ENCODE measurements around the gene ZNF638. TPM values are rescaled to one million over a fixed set of nuclear protein-coding genes. Genes with fewer than 3 reads are reported as not detected.
"Not testable (repeated sequence)": the region's sequence is repeated elsewhere in the genome, so short reads cannot be mapped to it uniquely, and the experiment has no call there.

The ZNF638 gene
- total RNA-seq, 2 donors from 2014 or later: 104 to 135 TPM

- DNase-seq (ENCODE audit: low spot score) (no peak), ATAC-seq (no peak)
- no peaks in the 10 kb centered on the region for H3K27me3 Mint-ChIP-seq
- no peaks in the 10 kb centered on the region for H3K4me1 Mint-ChIP-seq (ENCODE audit: low read depth in 2 of 2)
- H3K27ac Mint-ChIP-seq: no peak overlapping the region
- H3K4me3 Mint-ChIP-seq: no peak overlapping the region
- no peaks in the 10 kb centered on the region for H3K9me3 Mint-ChIP-seq
- H3K36me3 Mint-ChIP-seq: peaks cover 16% of the 10 kb centered on the region
Measured at GRCh38 chr2:71393216-71393615, 61.6 kb downstream of the ZNF638 start.

GRCh38 chr2:71395471-71395870 is 63.9 kb downstream of the ZNF638 start:
- H3K36me3 Mint-ChIP-seq: peaks cover 16% of the 10 kb centered on the region
- H3K27me3 Mint-ChIP-seq: no peaks in the 10 kb centered on the region
- no peaks in the 10 kb centered on the region for H3K9me3 Mint-ChIP-seq
- H3K4me3 Mint-ChIP-seq: no peak overlapping the region
- H3K4me1 Mint-ChIP-seq (ENCODE audit: low read depth in 2 of 2): no peaks in the 10 kb centered on the region
- ATAC-seq (no peak), DNase-seq (ENCODE audit: low spot score) (no peak)
- H3K27ac Mint-ChIP-seq: no peak overlapping the region

- no peaks in the 10 kb centered on the region for H3K9me3 Mint-ChIP-seq
- peaks cover 28% of the 10 kb centered on the region for H3K36me3 Mint-ChIP-seq
- no peaks in the 10 kb centered on the region for H3K4me1 Mint-ChIP-seq (ENCODE audit: low read depth in 2 of 2)
- H3K27ac Mint-ChIP-seq: no peak overlapping the region
- ATAC-seq: no peak
- H3K27me3 Mint-ChIP-seq: no peaks in the 10 kb centered on the region
- no peak for DNase-seq (ENCODE audit: low spot score)
- H3K4me3 Mint-ChIP-seq: no peak overlapping the region
Measured at GRCh38 chr2:71402427-71402826, 70.8 kb downstream of the ZNF638 start.

- H3K9me3 Mint-ChIP-seq: no peaks in the 10 kb centered on the region
- H3K4me1 Mint-ChIP-seq (ENCODE audit: low read depth in 2 of 2): peaks cover 0 to 5% of the 10 kb centered on the region in 2 donors
- H3K27ac Mint-ChIP-seq: peak overlapping the region in 1 of 2 donors; percentile 41
- no peaks in the 10 kb centered on the region for H3K27me3 Mint-ChIP-seq
- H3K4me3 Mint-ChIP-seq: no peak overlapping the region
- DNase-seq (ENCODE audit: low spot score) (no peak), ATAC-seq (no peak)
- peaks cover 25% of the 10 kb centered on the region for H3K36me3 Mint-ChIP-seq
Measured at GRCh38 chr2:71409611-71410010, 78.0 kb downstream of the ZNF638 start.

GRCh38 chr2:71410696-71411095 is 79.1 kb downstream of the ZNF638 start:
- Mint-ChIP-seq H3K9me3 (no peaks in the 10 kb centered on the region), H3K36me3 (peaks cover 24% of the 10 kb centered on the region), H3K27me3 (no peaks in the 10 kb centered on the region), H3K4me3 (no peak overlapping the region), H3K4me1 (ENCODE audit: low read depth in 2 of 2) (peaks cover 0 to 5% of the 10 kb centered on the region in 2 donors), H3K27ac (peak overlapping the region; percentile 18 to 41)
- ATAC-seq (no peak), DNase-seq (ENCODE audit: low spot score) (no peak)

GRCh38 chr2:71416866-71417265 is 85.3 kb downstream of the ZNF638 start:
- H3K4me1 Mint-ChIP-seq (ENCODE audit: low read depth in 2 of 2): not testable (repeated sequence)
- H3K27ac Mint-ChIP-seq: peak overlapping the region; percentile 82

GRCh38 chr2:71417300-71418202 is 86.0 kb downstream of the ZNF638 start:
- peak overlapping the region; percentile 85 for H3K4me3 Mint-ChIP-seq
- H3K27me3 Mint-ChIP-seq: no peaks in the 10 kb centered on the region

More at GRCh38 chr2:71416866-71417265, 85.3 kb downstream of the ZNF638 start:
- ATAC-seq; H3K9me3 Mint-ChIP-seq; H3K27me3 Mint-ChIP-seq; DNase-seq (ENCODE audit: low spot score); H3K36me3 Mint-ChIP-seq: not testable (repeated sequence)
- peak overlapping the region; percentile 85 for H3K4me3 Mint-ChIP-seq

GRCh38 chr2:71419145-71419544 is 87.6 kb downstream of the ZNF638 start:
- Mint-ChIP-seq H3K4me3 (peak overlapping the region; percentile 44), H3K9me3 (no peaks in the 10 kb centered on the region), H3K36me3 (peaks cover 13% of the 10 kb centered on the region), H3K27ac (no peak overlapping the region), H3K4me1 (ENCODE audit: low read depth in 2 of 2) (peaks cover 6 to 8% of the 10 kb centered on the region in 2 donors), H3K27me3 (no peaks in the 10 kb centered on the region)
- DNase-seq (ENCODE audit: low spot score): no peak
- ATAC-seq: no peak

More at GRCh38 chr2:71417300-71418202, 86.0 kb downstream of the ZNF638 start:
- ATAC-seq: no peak
- H3K36me3 Mint-ChIP-seq: peaks cover 2% of the 10 kb centered on the region
- no peaks in the 10 kb centered on the region for H3K9me3 Mint-ChIP-seq
- peaks cover 6 to 8% of the 10 kb centered on the region in 2 donors for H3K4me1 Mint-ChIP-seq (ENCODE audit: low read depth in 2 of 2)
- H3K27ac Mint-ChIP-seq: peak overlapping the region; percentile 82
- no peak for DNase-seq (ENCODE audit: low spot score)

- Mint-ChIP-seq H3K27me3 (no peaks in the 10 kb centered on the region), H3K4me3 (no peak overlapping the region), H3K4me1 (ENCODE audit: low read depth in 2 of 2) (peaks cover 6 to 8% of the 10 kb centered on the region in 2 donors), H3K27ac (no peak overlapping the region), H3K9me3 (no peaks in the 10 kb centered on the region), H3K36me3 (peaks cover 13% of the 10 kb centered on the region)
- DNase-seq (ENCODE audit: low spot score): no peak
- no peak for ATAC-seq
Measured at GRCh38 chr2:71419976-71420375, 88.4 kb downstream of the ZNF638 start.

- Mint-ChIP-seq H3K4me1 (ENCODE audit: low read depth in 2 of 2) (peaks cover under 1 to 3% of the 10 kb centered on the region in 2 donors), H3K27me3 (no peaks in the 10 kb centered on the region), H3K4me3 (no peak overlapping the region), H3K9me3 (no peaks in the 10 kb centered on the region), H3K27ac (peak overlapping the region in 1 of 2 donors; percentile 7), H3K36me3 (peaks cover 26% of the 10 kb centered on the region)
- ATAC-seq (no peak), DNase-seq (ENCODE audit: low spot score) (no peak)
Measured at GRCh38 chr2:71422786-71423185, 91.2 kb downstream of the ZNF638 start.

GRCh38 chr2:71423817-71424420 is 92.3 kb downstream of the ZNF638 start:
- H3K4me3 Mint-ChIP-seq: no peak overlapping the region

GRCh38 chr2:71426721-71427120 is 95.1 kb downstream of the ZNF638 start:
- Mint-ChIP-seq H3K27me3 (no peaks in the 10 kb centered on the region), H3K9me3 (no peaks in the 10 kb centered on the region), H3K4me1 (ENCODE audit: low read depth in 2 of 2) (no peaks in the 10 kb centered on the region), H3K4me3 (no peak overlapping the region), H3K36me3 (peaks cover 40% of the 10 kb centered on the region), H3K27ac (no peak overlapping the region)
- ATAC-seq (no peak), DNase-seq (ENCODE audit: low spot score) (no peak)

More at GRCh38 chr2:71423817-71424420, 92.3 kb downstream of the ZNF638 start:
- Mint-ChIP-seq H3K4me1 (ENCODE audit: low read depth in 2 of 2) (peaks cover 0 to 3% of the 10 kb centered on the region in 2 donors), H3K9me3 (no peaks in the 10 kb centered on the region), H3K36me3 (peaks cover 32% of the 10 kb centered on the region), H3K27me3 (no peaks in the 10 kb centered on the region), H3K27ac (peak overlapping the region in 1 of 2 donors; percentile 7)
- ATAC-seq: no peak
- no peak for DNase-seq (ENCODE audit: low spot score)

- DNase-seq (ENCODE audit: low spot score) (no peak), ATAC-seq (no peak)
- H3K36me3 Mint-ChIP-seq: peaks cover 32% of the 10 kb centered on the region
- no peak overlapping the region for H3K27ac Mint-ChIP-seq
- H3K9me3 Mint-ChIP-seq: no peaks in the 10 kb centered on the region
- H3K4me3 Mint-ChIP-seq: no peak overlapping the region
- H3K4me1 Mint-ChIP-seq (ENCODE audit: low read depth in 2 of 2): no peaks in the 10 kb centered on the region
- H3K27me3 Mint-ChIP-seq: no peaks in the 10 kb centered on the region
Measured at GRCh38 chr2:71428472-71429383, 97.1 kb downstream of the ZNF638 start.
